Urinary bladder (tissue), 4 donors: ENCODE results near the gene GFOD2. TPM values are rescaled to one million over a fixed set of nuclear protein-coding genes. Genes with fewer than 3 reads are reported as not detected.
"Not testable (repeated sequence)": the region's sequence is repeated elsewhere in the genome, so short reads cannot be mapped to it uniquely, and the experiment has no call there.

Experiments used
- DNase-seq: peaks from one replicate; pipeline ENCODE4 v3.0.0-alpha.2; 2015; ENCODE audit errors: extremely low spot score
- H3K27ac ChIP-seq: one replicate; pipeline ENCODE4 v1.5.1; 2013; ENCODE audit warnings: low read depth, mild to moderate bottlenecking, moderate library complexity
- H3K36me3 ChIP-seq: one replicate; pipeline ENCODE4 v1.6.1; 2013; ENCODE audit warnings: mild to moderate bottlenecking, moderate library complexity; ENCODE audit not compliant: insufficient read depth
- H3K4me1 ChIP-seq: one replicate; pipeline ENCODE4 v1.6.1; 2013; ENCODE audit warnings: mild to moderate bottlenecking, moderate library complexity; ENCODE audit not compliant: insufficient read depth
- H3K4me3 ChIP-seq: one replicate; pipeline ENCODE4 v1.5.1; 2013; ENCODE audit warnings: low read depth, low read length
- WGBS: extraction: QIAGEN DNeasy Blood & Tissue Kit; methylation state at CpG from one replicate; pipeline ENCODE4 v1.1.7; 2013; 5-methylcytosine and 5-hydroxymethylcytosine counted together
- polyA plus RNA-seq: library from polyadenylated mRNA; stranded (reverse); fragments of 200-250 nt; gene quantifications from one replicate; pipeline ENCODE4 v1.2.3, GENCODE V29; 2013
- total RNA-seq: library from RNA; depleted of rRNA; stranded (reverse); fragments of >200 nt; gene quantifications from one replicate; pipeline ENCODE4 v1.2.3, GENCODE V29; 2014
- donor health status: healthy with polysubstance abuse.
- donor health status: healthy.

The GFOD2 gene
- total and polyA plus RNA-seq, 2 donors, result 16.1 to 19.4 TPM

DNA sequence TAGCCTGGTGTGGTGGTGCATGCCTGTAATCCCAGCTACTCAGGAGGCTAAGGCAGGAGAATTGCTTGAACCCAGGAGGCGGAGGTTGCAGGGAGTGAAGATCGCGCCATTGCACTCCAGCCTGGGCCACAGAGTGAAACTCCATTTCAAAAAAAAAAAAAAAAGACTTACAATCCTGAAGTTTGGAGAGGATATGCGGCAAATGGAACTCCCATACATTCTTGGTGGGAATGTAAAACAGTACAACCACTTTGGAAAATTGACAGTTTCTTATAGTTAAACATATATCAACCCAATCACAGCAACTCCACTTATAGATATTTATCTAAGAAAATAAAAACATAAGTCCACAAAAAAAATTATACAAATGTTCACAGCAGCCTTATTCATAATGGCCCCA is 11.9 kb downstream of the GFOD2 start:
- H3K4me3 ChIP-seq, result no peak overlapping the region
- H3K4me1 ChIP-seq, result no peaks in the 10 kb centered on the region
- no peak overlapping the region for H3K27ac ChIP-seq
- 99% methylated on average over 4 of the region's 4 CpGs for WGBS
- no peaks in the 10 kb centered on the region for H3K36me3 ChIP-seq
- DNase-seq, result no peak

GRCh38 chr16:67704110-67704509 is 15.0 kb downstream of the GFOD2 start:
- WGBS, result 88% methylated on average over 5 of the region's 5 CpGs
- Histone ChIP-seq H3K36me3 (no peaks in the 10 kb centered on the region), H3K4me1 (no peaks in the 10 kb centered on the region), H3K27ac (no peak overlapping the region), H3K4me3 (no peak overlapping the region)
- no peak for DNase-seq

DNA sequence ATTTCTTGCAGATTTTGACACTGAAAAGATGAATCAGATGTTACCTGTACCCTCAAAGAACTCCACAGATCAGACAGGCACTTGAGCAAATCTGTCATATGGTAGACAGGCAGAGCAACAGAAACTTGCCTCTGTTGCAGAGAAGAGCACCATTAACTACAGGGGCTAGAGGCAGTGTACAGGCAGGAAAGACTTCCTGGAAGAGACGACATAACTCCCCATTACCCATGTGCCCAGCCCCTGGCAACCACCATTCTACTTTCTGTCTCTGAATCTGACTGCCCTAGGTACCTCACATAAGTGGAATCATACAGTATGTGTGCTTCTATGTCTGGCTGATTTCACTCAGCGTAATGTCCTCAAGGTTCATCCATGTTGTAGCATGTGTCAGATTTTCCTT is 15.5 kb downstream of the GFOD2 start:
- H3K4me3 ChIP-seq, result no peak overlapping the region
- H3K4me1 ChIP-seq, result no peaks in the 10 kb centered on the region
- no peak overlapping the region for H3K27ac ChIP-seq
- H3K36me3 ChIP-seq, result no peaks in the 10 kb centered on the region
- DNase-seq, result no peak
- WGBS, result 76% methylated on average over 2 of the region's 2 CpGs

DNA sequence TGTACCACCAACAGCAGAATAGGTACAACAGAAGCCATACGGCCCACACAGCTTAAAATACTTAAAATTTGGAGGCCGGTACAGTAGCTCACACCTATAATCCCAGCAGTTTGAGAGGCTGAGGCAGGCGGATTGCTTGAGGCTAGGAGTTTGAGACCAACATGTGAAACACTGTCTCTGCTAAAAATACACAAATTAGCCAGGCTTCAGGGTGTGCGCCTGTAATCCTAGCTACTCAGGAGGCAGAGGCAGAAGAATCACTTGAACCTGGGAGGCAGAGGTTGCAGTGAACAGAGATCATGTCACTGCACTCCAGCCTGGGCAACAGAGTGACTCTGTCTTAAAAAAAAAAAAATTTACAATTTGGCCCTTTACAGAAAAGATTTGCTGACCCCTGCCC is 17.0 kb downstream of the GFOD2 start:
- DNase-seq, result no peak
- no peak overlapping the region for H3K27ac ChIP-seq
- no peaks in the 10 kb centered on the region for H3K36me3 ChIP-seq
- H3K4me1 ChIP-seq, result no peaks in the 10 kb centered on the region
- 93% methylated on average over 4 of the region's 4 CpGs for WGBS
- no peak overlapping the region for H3K4me3 ChIP-seq

DNA sequence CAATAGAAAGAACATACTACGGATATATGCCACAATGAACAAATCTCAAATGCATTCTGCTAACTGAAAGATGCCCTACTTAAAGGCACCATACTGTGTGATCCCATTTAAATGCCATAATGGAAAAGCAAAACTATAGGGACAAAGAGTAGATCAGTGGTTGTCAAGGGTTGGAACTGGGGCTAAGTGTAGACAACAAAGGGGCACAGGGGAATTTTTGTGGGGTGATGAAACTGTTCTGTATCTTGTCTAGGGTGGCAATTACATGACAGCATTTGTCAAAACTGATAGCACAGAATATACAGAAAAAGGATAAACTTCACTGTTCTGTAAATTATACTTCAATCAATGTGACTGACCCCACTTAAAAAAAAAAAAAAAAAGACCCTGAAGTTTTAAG is 17.7 kb downstream of the GFOD2 start:
- Histone ChIP-seq H3K27ac (no peak overlapping the region), H3K4me1 (no peaks in the 10 kb centered on the region), H3K36me3 (no peaks in the 10 kb centered on the region), H3K4me3 (no peak overlapping the region)
- WGBS, result 92% methylated on average over 1 of the region's 1 CpG
- no peak for DNase-seq

GRCh38 chr16:67699265-67699664 is 19.9 kb downstream of the GFOD2 start:
- H3K4me1 ChIP-seq, result no peaks in the 10 kb centered on the region
- no peak for DNase-seq
- WGBS, result 97% methylated on average over 7 of the region's 7 CpGs

DNA sequence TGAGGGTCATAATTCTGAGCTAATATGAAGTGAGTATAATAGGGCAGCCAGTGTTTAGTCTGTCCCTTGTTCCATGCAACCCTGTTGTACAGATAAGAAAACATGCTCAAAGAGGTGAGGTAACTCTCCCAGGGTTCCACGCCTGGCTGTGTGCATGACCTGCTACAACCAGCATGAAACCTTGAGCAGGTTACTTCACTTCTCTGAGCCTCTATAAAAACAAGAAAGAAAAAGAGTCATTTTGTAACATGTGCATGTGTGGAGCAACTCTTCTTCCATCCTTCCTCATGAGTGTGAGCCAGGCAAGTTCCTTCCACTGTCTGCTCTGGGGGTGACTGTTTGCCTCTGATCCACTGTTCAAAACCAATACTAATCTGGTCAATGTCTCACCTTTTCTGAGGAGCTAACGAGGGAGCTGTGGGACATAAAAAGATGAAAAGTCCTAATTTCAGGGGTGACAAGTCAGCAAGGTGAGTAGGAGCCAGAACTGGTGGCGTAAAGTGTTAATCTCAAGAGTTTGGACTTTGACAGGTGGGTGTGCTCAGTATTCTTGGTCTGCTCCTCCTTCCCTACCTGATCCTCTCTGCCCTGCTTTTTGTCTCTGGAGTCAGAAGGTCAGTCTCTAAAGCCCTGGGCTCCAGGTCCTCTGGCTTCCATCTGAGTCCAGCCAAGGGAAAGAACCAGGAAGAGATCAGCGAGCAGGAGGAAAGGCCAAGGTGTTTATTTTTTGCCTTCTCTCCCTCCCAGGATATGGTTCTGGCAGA is 21.5 kb downstream of the GFOD2 start:
- Histone ChIP-seq H3K36me3 (no peaks in the 10 kb centered on the region), H3K4me3 (no peak overlapping the region), H3K27ac (no peak overlapping the region), H3K4me1 (no peaks in the 10 kb centered on the region)
- DNase-seq, result no peak
- WGBS, result 94% methylated on average over 4 of the region's 4 CpGs

More at GRCh38 chr16:67699265-67699664, 19.9 kb downstream of the GFOD2 start:
- Histone ChIP-seq H3K4me3 (no peak overlapping the region), H3K27ac (no peak overlapping the region), H3K36me3 (no peaks in the 10 kb centered on the region)

- Histone ChIP-seq H3K4me1 (no peaks in the 10 kb centered on the region), H3K27ac (no peak overlapping the region), H3K36me3 (no peaks in the 10 kb centered on the region), H3K4me3 (no peak overlapping the region)
- DNase-seq, result no peak
- WGBS, result 73% methylated on average over 2 of the region's 2 CpGs
Observed at GRCh38 chr16:67694611-67695010, 24.5 kb downstream of the GFOD2 start.

DNA sequence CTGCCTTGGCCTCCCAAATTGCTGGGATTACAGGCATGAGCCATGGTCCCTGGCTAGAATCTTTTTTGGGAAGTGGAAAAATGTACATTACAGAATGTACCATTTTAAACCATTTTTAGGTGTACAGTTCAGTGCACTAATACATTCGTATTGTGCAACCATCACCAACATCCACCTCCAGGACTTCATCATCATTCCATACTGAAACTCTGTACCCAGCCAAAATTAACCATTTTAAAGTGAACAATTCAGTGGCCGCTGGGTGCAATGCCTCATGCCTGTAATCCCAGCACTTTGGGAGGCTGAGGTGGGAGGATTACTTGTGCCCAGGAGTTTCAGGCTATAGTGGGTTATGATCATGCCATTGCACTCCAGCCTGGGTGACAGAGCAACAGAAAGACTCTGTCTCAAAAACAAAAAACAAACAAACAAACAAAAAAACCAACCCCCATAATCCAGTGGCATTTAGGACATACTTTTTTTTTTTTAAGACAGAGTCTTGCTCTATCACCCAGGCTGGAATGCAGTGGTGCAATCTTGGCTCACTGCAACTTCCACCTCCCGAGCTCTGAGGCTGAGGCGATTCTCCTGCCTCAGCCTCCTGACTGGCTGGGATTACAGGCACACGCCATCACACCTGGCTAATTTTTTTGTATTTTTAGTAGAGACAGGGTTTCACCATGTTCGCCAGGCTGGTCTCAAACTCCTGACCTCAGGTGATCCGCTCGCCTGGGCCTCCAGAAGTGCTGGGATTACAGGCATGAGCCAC is 25.4 kb downstream of the GFOD2 start:
- H3K4me1 ChIP-seq, H3K36me3 ChIP-seq, H3K27ac ChIP-seq, DNase-seq, H3K4me3 ChIP-seq: not testable (repeated sequence)
- WGBS, result 91% methylated on average over 8 of the region's 8 CpGs

DNA sequence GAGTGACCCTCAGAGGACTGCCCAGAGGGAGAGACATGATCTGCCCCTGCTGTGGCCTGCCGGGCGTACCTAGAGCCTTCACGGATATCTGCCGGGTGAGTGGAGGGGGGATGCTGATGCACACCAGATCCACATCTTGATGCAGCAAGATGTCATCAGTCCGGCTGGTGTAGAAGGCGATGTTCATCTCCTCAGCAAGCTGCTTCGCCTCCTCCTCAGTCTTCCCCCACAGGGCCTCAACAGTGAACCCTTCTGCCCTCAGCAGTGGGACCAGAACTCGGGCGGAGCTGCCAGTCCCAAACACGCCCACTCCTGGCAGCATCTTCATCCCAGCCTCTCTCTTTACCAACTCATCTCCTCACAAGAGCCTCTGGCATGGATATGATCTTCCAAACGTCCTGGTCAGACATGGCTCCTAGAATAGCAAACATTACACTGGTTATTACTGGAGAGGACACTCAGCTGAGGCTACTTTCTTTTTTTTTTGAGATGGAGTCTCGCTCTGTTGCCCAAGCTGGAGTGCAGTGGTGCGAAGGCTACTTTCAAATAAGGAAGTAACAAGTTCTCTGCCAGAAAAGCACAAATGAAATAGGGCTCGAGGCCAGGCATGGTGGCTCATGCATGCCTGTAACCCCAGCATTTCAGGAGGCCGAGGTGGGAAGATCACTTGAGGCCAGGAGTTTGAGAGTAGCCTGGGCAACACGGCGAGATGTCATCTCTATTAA is 33.6 kb downstream of the GFOD2 start:
- no peaks in the 10 kb centered on the region for H3K4me1 ChIP-seq
- WGBS, result 85% methylated on average over 17 of the region's 17 CpGs
- no peak overlapping the region for H3K27ac ChIP-seq
- H3K36me3 ChIP-seq, result no peaks in the 10 kb centered on the region
- DNase-seq, result no peak
- no peak overlapping the region for H3K4me3 ChIP-seq

- no peak overlapping the region for H3K27ac ChIP-seq
- 98% methylated on average over 4 of the region's 4 CpGs for WGBS
Observed at GRCh38 chr16:67683767-67684166, 35.3 kb downstream of the GFOD2 start.

DNA sequence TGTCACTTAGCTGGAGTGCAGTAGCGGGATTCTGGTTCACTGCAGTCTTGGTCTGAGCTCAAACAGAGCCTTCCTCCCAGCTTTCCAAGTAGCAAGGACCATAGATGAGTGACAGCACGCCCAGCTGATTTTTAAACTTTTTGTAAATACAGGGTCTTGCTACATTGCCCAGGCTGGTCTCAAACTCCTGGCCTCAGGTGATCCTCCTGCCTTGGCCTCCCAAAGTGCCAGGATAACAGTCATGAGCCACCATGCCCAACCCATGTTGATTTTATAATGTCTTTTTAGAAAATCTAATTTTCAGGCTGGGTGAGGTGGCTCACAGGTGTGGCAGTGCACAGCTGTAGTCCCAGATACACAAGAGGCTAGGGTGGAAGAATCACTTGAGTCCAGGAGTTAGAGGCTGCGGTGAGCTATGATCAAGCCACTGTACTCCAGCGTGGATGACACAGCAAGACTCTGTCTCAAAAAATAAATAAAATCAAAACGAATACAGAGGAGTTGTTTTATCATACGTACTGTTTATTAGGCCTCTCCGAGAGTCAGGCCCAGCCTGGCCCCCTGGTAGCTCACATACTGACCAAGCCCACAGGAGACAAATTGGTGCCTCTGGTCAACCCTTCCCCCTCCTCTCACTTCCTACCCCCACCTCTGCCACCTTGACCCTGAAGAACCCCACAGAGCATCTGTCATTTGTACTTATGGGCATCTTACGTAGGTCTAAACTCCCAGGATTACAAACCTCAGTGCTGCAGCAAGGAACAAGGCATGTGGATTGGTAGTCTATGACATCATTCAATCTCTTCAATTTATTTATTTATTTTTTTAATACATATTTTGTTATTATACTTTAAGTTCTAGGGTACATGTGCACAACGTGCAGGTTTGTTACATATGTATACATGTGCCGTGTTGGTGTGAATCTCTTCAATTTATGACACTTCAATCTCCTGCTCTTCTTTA is 38.9 kb downstream of the GFOD2 start:
- H3K27ac ChIP-seq, result no peak overlapping the region
- 91% methylated on average over 10 of the region's 10 CpGs for WGBS
- H3K4me1 ChIP-seq, result peaks cover 2% of the 10 kb centered on the region
- no peak for DNase-seq
- H3K36me3 ChIP-seq, result peaks cover 2% of the 10 kb centered on the region
- H3K4me3 ChIP-seq, result no peak overlapping the region

More at GRCh38 chr16:67683767-67684166, 35.3 kb downstream of the GFOD2 start:
- Histone ChIP-seq H3K4me1 (no peaks in the 10 kb centered on the region), H3K4me3 (no peak overlapping the region), H3K36me3 (peaks cover 2% of the 10 kb centered on the region)
- DNase-seq, result no peak
